Measurements from ENCODE around the gene RMND1.

The RMND1 gene

GRCh38 chr6:151375833-151376232 lies 76.1 kb downstream of the RMND1 start:
- H3K36me3 ChIP-seq = peaks cover 9 to 20% (median 16%) of the 10 kb centered on the region in 3 donors
- H3K4me1 ChIP-seq = peaks cover 0 to 15% (median 3%) of the 10 kb centered on the region in 4 donors
- intact Hi-C loops (cut with DNase I; ENCODE audit: low total_unique reads) = no loop called here
- H3K27ac ChIP-seq = no peak overlapping the region
- no peaks in the 10 kb centered on the region for H3K9me3 ChIP-seq
- H3K27me3 ChIP-seq = no peaks in the 10 kb centered on the region
- no peak overlapping the region for H3K4me3 ChIP-seq
- no peak for DNase-seq
- TF ChIP-seq CTCF (IDR thresholded peaks at IDR 0.05) = no peak

- Histone ChIP-seq H3K4me3 (no peak overlapping the region), H3K27me3 (no peaks in the 10 kb centered on the region), H3K27ac (no peak overlapping the region), H3K9me3 (no peaks in the 10 kb centered on the region), H3K4me1 (peaks cover 0 to 4% (median 0%) of the 10 kb centered on the region in 4 donors), H3K36me3 (peaks cover 13 to 28% (median 20%) of the 10 kb centered on the region in 3 donors)
- no peak for TF ChIP-seq CTCF (IDR thresholded peaks at IDR 0.05)
- intact Hi-C loops (cut with DNase I; ENCODE audit: low total_unique reads) = no loop called here
- DNase-seq = no peak
Measured at GRCh38 chr6:151374036-151374683, 77.8 kb downstream of the RMND1 start.

GRCh38 chr6:151372164-151372563 lies 79.8 kb downstream of the RMND1 start:
- peaks cover 0 to 4% (median 0%) of the 10 kb centered on the region in 4 donors for H3K4me1 ChIP-seq
- no peak for TF ChIP-seq CTCF (IDR thresholded peaks at IDR 0.05)
- no peaks in the 10 kb centered on the region for H3K9me3 ChIP-seq
- no peak for DNase-seq
- no peaks in the 10 kb centered on the region for H3K27me3 ChIP-seq
- intact Hi-C loops (cut with DNase I; ENCODE audit: low total_unique reads) = no loop called here
- H3K36me3 ChIP-seq = peaks cover 13 to 38% (median 20%) of the 10 kb centered on the region in 3 donors
- no peak overlapping the region for H3K27ac ChIP-seq
- no peak overlapping the region for H3K4me3 ChIP-seq

GRCh38 chr6:151370509-151371078 lies 81.3 kb downstream of the RMND1 start:
- H3K4me3 ChIP-seq = no peak overlapping the region
- H3K4me1 ChIP-seq = peaks cover 0 to 4% (median 0%) of the 10 kb centered on the region in 4 donors
- H3K9me3 ChIP-seq = no peaks in the 10 kb centered on the region
- H3K36me3 ChIP-seq = peaks cover 25 to 54% (median 32%) of the 10 kb centered on the region in 3 donors
- no peak for TF ChIP-seq CTCF (IDR thresholded peaks at IDR 0.05)
- DNase-seq = no peak
- no peaks in the 10 kb centered on the region for H3K27me3 ChIP-seq
- no peak overlapping the region for H3K27ac ChIP-seq
- intact Hi-C loops (cut with DNase I; ENCODE audit: low total_unique reads) = no loop called here

GRCh38 chr6:151365233-151365632 lies 86.7 kb downstream of the RMND1 start:
- no peaks in the 10 kb centered on the region for H3K4me1 ChIP-seq
- TF ChIP-seq CTCF (IDR thresholded peaks at IDR 0.05) = no peak

More at GRCh38 chr6:151365233-151365632, 86.7 kb downstream of the RMND1 start:
- no peak for DNase-seq
- H3K27ac ChIP-seq = no peak overlapping the region
- peaks cover 37 to 68% (median 45%) of the 10 kb centered on the region in 3 donors for H3K36me3 ChIP-seq
- H3K9me3 ChIP-seq = no peaks in the 10 kb centered on the region
- intact Hi-C loops (cut with DNase I; ENCODE audit: low total_unique reads) = no loop called here
- H3K27me3 ChIP-seq = no peaks in the 10 kb centered on the region
- H3K4me3 ChIP-seq = no peak overlapping the region

All from tibial artery (tissue), 4 donors.